ENCODE measurements around the gene MPHOSPH6.

Gene MPHOSPH6

DNA sequence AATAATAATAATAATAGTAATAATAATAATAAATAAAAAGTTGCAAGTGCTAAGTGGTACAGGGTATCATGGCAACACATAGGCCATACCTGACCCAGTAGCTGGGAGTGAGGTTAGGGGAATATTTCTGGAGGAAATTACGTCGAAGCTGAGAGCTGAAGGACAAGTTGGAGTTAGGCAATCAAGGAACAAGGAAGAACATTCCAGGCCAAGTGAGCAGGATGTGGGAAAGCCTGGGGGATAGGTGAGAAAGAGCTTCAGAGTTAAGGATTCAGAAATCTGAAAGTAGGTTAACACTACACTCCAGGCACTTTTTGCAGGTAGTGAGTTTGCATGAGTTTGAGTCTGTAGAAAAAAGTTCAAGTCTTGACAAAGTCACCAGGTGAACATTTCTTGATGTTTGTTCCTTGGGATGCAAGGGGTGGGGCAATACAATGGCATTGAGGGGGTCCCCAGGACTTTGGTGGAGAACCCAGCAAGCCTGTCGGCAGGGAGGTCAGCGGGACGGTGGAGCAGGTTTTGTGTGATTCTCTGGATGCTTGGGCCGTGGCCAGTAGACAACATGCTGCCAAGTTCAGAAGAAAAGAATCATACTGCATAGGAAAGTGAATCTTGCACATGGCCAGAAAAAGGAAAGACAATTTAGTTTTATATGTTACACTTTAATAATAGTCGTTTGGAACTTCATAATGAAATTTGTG is 27.7 kb upstream of the MPHOSPH6 start:
- peak overlapping the region; percentile 77 for H3K27ac ChIP-seq
- TF ChIP-seq, protein P1, sequence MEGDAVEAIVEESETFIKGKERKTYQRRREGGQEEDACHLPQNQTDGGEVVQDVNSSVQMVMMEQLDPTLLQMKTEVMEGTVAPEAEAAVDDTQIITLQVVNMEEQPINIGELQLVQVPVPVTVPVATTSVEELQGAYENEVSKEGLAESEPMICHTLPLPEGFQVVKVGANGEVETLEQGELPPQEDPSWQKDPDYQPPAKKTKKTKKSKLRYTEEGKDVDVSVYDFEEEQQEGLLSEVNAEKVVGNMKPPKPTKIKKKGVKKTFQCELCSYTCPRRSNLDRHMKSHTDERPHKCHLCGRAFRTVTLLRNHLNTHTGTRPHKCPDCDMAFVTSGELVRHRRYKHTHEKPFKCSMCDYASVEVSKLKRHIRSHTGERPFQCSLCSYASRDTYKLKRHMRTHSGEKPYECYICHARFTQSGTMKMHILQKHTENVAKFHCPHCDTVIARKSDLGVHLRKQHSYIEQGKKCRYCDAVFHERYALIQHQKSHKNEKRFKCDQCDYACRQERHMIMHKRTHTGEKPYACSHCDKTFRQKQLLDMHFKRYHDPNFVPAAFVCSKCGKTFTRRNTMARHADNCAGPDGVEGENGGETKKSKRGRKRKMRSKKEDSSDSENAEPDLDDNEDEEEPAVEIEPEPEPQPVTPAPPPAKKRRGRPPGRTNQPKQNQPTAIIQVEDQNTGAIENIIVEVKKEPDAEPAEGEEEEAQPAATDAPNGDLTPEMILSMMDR (conservative IDR thresholded peaks at IDR 0.05), result no peak
- no peak for TF ChIP-seq ZFX (IDR thresholded peaks at IDR 0.05)

DNA sequence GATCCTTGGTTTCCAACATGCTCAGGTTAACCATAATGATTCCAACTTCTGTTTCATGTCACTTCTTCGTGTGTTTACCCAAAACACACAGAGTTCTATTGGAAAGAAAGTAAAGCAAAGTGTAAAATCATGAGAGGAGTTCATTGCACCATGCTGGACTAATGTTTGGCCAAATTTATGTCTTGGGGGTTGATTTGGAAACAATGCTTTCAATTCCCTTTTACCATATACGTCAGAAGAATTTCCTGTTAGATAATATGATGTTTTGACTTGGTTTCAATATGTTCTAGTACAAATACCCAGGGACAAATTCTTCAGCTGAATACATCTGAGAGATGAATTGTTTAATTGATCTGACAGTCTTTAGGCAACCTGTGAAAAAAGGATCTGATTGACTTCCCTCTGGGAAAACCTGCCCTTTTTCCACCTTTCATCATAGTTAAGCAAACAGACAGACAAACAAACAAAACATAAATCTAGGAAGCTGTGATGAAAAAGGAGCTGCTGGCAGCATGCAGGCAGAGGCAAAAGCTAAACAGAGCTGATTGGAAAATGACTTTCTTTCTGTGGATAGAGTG is 26.0 kb upstream of the MPHOSPH6 start:
- no peak overlapping the region for H3K27ac ChIP-seq
- TF ChIP-seq, protein P1 (conservative IDR thresholded peaks at IDR 0.05), result no peak
- TF ChIP-seq ZFX (IDR thresholded peaks at IDR 0.05), result no peak

DNA sequence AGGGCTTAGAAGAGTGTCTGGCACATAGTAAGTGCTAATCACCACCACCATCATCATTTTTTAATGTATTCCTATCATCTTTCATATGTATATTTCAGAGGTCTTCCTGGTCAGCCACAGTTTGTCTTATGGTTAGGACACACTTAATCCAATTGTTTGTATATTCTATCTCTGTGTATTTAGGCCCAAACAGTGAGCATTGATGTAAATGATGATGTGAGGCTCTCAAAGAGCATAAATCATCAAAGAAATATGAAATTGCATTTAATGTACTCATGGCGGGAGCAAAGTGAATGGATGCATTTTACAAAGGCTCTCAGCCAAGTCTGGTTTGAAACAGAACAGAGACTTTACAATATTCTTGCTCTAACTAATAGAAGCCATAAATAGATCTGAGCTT is 24.1 kb upstream of the MPHOSPH6 start:
- TF ChIP-seq, protein P1 (conservative IDR thresholded peaks at IDR 0.05), result no peak
- no peak for TF ChIP-seq ZFX (IDR thresholded peaks at IDR 0.05)
- no peak overlapping the region for H3K27ac ChIP-seq

DNA sequence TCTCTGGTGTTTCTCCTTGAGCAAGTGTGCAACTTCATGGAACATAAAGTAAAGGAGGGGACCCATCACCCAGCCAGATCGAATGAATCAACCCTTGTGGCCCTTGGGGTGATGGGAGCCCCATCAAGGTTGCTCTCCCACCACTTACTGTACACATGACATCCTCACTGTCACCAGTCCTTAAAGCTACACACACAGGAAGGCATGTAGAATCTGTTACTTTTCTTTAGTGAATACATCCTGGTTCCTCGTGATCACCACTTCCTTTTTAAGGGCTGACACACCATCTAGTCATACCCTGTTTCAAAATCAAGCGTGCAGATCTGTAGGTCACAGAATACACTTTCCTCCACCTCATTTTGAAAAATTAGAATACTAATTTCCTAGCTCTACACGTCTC is 22.6 kb upstream of the MPHOSPH6 start:
- no peak overlapping the region for H3K27ac ChIP-seq
- TF ChIP-seq, protein P1 (conservative IDR thresholded peaks at IDR 0.05), result no peak
- no peak for TF ChIP-seq ZFX (IDR thresholded peaks at IDR 0.05)

DNA sequence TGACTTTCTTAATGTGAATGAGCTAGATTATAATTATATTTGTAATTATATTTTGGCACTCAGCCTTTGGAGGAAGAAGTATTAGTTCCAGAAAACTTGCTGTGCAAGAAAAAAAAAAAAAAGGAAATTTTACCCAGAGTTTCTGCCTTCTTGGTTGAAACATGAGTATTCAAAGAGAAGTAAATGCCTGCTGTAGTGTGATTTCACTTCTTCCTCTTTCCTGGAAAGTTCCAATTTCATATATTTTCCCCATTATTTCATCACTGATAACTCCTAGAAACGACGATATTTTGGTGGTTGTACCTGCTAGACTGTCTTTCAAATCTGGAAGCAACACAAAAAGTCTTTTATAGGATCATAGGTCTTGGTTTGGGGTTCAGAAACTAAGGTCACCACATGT is 20.4 kb upstream of the MPHOSPH6 start:
- H3K27ac ChIP-seq, result no peak overlapping the region
- TF ChIP-seq, protein P1 (conservative IDR thresholded peaks at IDR 0.05), result no peak
- no peak for TF ChIP-seq ZFX (IDR thresholded peaks at IDR 0.05)

DNA sequence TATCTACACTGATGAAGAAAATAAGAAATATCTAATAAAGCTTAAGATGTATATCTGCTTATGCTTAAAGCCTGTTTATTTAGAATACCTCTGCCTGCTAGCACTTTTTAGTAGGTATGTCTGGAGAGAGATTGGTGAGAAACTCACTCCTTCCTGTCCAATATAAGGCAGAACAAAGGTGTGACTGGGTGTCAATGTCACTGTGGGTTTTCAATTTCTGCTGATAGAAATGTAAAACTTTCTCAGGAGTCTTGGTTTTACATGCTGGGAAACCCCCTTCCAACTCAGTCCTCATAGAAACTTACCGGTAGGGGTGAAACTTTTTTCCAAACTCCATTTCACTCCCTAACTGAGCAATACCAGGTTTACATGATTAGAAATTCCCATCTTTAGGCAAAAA is 17.8 kb upstream of the MPHOSPH6 start:
- TF ChIP-seq, protein P1 (conservative IDR thresholded peaks at IDR 0.05), result no peak
- no peak for TF ChIP-seq ZFX (IDR thresholded peaks at IDR 0.05)
- no peak overlapping the region for H3K27ac ChIP-seq

DNA sequence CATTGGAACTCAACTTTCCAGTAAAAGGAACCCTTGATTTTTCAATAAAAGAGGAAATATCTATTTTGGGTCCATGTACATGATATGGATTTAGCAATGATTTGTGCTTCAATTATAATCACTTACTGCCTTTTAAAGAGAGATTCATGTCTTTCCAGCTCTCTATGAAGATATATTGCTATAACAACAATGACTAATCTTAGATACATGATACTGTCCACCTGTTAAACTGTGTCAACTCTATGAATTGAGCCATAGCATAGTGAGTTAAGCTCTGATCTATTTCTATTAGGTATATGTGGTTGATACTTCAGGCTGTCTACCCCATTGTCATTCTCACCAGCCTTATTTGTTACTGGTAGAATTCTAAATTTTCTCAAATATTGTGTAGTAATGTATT is 15.0 kb upstream of the MPHOSPH6 start:
- no peak for TF ChIP-seq ZFX (IDR thresholded peaks at IDR 0.05)
- TF ChIP-seq, protein P1 (conservative IDR thresholded peaks at IDR 0.05), result no peak
- no peak overlapping the region for H3K27ac ChIP-seq

Measured in C4-2B (cell line).